Placental pericyte (primary cell): ENCODE results near the gene NCDN. TPM values are rescaled to one million over a fixed set of nuclear protein-coding genes. Genes with fewer than 3 reads are reported as not detected.

Experiments
- total RNA-seq: library from RNA; depleted of rRNA; stranded (reverse); fragments of >200 nt; gene quantifications from 2 replicates; pipeline ENCODE4 v1.2.3, GENCODE V29; 2012

NCDN gene
- total RNA-seq: 36.4 and 39.4 TPM in 2 replicates

GRCh38 chr1:35557611-35558373 lies at the start of gene NCDN:
Gene NCDN (plus strand): TSS chr1:35557799. CDS start chr1:35558191, 392 bp downstream.

GRCh38 chr1:35557118-35557610 lies 435 bp upstream of the NCDN start, which contains the start of gene KIAA0319L:
Gene KIAA0319L (minus strand): TSS chr1:35557403. CDS start chr1:35554491, 2,912 bp downstream.

GRCh38 chr1:35573198-35574124 lies 15.9 kb downstream of the NCDN start, which contains the start of gene TFAP2E:
Gene TFAP2E (plus strand): TSS chr1:35573314. CDS start chr1:35573578, 264 bp downstream.

Other genes starting within 250 kb of the NCDN start
- 61.3 and 95.4 TPM in 2 replicates for gene KIAA0319L, start 396 bp upstream of the NCDN start, total RNA-seq
- gene TFAP2E, start 15.5 kb downstream of the NCDN start, total RNA-seq: under 0.01 TPM in 1 of 2 replicates, not detected in the other
- gene PSMB2, start 83.7 kb downstream of the NCDN start, total RNA-seq: 25.8 and 47.1 TPM in 2 replicates
- gene C1orf216, start 161.1 kb downstream of the NCDN start, total RNA-seq: 11.2 and 15.2 TPM in 2 replicates
- 0.88 and 37.7 TPM in 2 replicates for gene CLSPN, start 212.2 kb downstream of the NCDN start, total RNA-seq